ENCODE results near the gene SMARCD1.

SMARCD1 gene

DNA sequence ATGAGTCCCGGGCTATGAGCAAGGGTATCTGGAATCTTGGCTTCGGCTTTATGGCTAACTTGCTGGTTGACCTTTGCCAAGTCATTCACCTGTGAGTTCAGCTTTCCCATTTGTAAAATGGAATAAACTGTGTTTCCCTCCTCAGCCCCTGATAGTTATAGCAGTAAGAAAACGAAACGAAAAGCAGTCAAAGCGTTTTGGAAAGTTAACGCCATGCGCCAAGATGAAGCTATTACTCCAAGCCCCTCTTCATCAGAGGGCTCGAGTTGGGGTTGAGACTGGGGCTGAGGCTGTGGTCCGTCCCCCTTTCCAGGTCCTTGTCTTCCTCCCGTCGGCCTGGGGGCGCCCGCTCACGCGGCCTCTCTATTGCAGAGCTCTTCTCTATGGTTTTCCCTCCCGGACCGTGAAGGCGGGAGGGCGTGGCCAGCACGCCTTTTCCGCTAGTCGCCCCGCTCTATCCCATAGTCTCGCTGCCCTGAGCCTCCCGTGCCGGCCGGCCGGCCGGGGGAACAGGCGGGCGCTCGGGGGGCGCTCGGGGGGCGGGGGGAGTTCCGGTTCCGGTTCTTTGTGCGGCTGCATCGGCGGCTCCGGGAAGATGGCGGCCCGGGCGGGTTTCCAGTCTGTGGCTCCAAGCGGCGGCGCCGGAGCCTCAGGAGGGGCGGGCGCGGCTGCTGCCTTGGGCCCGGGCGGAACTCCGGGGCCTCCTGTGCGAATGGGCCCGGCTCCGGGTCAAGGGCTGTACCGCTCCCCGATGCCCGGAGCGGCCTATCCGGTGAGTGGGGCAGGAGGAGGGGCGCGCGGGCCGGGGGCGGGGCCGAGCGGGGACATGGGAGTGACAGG is at the start of gene SMARCD1:
SMARCD1 (plus strand) TSS at position 568 of the 840 bp plus-strand sequence; CDS start at position 596, 28 bp downstream.
- DNase-seq: peak; percentile 92

DNA sequence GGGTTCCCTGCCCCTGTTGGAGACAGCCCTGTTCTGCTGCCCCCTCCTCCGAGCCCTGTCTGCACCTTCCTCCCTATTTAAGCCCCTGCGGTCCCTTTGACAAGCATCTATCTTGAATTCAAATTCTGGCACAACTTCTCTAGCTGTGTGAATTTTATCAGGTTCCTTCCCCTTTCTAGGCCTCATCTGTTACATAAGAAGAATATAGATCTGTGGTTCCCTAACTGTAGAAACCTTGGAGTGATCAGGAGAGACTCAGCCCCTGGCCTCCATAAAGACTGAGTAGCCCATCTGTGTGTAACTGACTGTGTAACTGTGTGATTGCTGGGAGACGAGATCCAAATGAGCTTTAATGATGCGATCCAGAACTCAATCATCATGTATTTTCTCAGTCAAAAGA is 46.8 kb upstream of the SMARCD1 start:
- DNase-seq: no peak

DNA sequence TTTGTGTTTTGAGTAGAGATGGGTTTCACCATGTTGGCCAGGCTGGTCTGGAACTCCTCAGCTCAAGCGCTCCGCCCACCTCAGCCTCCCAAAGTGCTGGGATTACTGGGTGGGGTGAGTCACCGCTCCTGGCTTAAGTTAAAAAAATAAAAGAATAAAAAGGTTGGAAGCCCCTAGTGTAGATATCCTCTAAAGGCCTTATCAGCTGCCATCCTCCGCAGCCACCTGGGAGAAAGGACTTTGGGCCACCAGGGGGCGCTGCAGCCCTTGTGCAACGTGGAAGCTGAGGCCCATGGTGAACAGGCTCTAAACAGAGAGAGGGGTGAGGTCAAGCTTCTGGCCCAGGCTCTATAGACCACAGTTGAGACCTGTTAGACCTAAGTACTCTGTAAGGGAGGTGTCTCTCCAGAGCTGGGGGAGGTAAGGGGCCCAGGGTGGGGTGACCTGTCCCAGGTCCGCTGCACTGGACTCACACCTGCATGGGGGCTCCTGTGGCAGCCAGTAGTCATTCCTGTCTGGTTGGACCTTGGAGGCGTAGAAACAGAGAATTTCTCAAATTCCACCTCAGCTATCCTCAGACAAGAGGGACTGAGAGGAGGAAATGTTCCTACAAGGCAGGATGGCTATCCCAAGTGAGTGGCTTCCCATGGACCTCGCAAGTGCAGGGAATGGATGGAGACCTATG is 45.8 kb upstream of the SMARCD1 start:
- DNase-seq: peak; percentile 90

DNA sequence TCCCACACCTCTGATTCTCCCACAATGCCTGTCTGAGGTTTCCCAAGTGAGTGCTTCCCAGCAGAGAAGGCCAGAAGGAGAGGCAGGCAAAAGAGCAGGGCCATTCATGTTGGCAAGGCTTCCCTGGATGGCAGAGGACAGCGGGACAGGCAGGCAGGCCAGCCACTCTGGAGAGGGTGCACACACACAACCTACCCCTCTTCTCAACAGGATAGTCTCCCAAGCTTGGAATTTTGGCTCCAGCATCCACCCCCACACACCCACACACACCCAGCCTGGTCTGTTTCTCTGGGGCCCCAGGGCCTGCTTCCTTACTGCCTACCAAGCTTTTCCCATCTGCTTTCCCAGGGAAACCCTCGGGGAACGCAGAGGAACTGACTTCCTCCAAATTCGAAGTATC is 44.5 kb upstream of the SMARCD1 start:
- no peak for DNase-seq

DNA sequence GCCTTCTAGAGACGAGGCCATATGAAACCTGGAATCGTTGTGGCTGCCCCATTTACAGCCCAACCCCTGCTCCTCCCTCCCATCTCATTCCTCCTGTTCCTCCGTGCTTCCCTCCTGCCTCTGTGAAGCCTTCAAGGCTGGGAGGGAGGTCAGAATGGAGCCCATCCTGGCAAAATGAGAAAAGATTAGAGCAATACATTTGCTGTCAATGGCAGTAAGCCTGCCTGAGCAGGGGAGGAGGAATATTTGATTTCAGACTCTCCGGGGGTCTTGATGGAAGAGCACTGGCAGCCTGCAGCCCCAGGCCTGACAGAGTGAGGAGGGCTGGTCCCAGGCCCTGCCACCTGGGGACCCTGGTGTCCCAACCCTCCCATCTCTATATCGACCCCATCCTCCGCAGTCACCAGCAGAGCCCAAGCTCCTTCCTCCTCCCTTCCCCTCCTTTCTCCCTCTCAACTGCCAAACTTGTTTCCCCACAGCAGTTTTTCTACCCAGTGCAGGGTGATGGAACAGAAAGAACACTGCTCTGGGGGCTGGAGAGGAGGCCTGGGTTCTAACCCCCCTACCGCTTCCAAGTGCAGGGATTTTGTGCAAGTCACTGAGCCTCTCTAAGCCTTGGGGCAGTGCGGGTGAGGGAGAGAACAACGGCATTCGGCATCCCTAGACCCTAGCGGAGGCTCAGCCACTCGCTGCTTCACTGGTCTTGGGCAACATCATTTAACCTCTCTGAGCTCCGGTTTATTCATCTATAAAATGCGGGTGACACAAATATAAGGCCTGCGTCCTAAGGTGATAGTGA is 43.9 kb upstream of the SMARCD1 start:
- DNase-seq: no peak

DNA sequence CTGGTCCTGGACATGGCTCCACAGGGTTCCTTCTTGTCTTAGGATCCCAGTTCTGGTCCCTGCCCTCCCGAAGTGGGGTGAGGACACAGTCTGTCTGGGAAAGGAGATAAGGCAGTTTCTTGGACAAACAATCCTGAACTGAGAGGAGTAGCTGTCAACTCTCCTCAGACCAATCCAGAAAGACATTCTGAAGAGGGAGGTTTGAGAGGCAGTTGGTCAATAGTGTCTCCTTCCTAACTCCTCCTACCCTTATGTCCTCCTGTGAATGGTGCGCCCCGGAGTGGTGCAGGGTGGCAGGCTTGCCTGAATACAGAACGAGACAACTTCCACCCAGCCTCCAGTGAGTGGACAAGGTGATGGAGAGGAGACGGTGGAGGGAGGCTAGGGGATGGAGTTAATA is 43.2 kb upstream of the SMARCD1 start:
- DNase-seq: no peak

DNA sequence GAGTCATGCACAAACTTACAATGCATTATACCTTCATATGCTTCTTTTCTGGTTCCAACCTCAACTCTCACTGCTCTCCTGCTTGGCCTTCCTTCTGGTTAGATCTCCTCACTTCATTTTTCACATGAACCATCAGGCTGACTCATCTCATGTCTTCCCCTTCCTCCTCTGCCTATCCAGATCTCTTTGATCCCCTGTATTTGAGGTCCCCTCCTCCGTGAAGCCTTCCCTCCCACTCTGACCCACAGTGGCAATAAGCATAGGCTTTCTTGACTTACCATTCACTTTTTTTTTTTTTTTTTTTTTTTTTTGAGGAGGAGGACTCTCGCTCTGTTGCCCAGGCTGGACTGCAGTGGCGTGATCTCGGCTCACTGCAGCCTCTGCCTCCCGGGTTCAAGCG is 42.4 kb upstream of the SMARCD1 start:
- DNase-seq: no peak

DNA sequence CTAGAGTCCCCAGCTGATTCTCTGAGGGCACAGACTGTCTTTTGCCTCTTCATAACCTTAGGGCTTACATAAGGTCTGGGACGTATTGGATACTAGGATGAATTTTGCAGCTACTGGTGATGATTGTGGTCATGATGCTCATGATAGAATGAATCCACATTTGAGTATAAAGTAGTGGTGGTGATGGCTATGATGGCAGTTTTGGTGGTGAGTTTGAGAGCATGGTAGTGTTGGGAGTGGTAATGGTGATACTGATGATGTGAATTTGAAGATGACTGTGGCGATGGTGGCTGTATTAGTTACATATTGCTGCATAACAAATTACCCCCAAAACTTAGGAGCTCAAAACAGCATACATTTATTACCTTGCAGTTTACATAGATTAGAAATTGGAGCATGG is 41.8 kb upstream of the SMARCD1 start:
- DNase-seq: no peak

DNA sequence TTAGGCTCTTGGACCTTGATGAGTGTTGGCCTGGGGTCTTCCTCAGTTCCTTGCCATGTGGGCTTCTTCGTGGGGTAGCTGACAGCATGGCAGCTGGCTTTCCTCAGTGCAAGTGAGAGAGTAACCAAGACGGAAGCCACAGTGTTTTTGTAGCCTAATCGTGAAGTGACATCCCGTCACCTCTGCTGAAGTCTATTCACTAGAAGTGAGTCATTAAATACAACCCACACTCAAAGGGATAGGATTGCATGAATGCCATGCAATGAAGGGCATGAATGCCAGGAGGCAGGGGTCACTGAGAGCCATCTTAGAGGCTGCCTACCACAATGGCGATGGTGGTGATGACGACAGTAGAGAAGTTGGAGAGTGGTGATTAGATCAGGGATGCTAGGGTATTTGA is 41.3 kb upstream of the SMARCD1 start:
- no peak for DNase-seq

DNA sequence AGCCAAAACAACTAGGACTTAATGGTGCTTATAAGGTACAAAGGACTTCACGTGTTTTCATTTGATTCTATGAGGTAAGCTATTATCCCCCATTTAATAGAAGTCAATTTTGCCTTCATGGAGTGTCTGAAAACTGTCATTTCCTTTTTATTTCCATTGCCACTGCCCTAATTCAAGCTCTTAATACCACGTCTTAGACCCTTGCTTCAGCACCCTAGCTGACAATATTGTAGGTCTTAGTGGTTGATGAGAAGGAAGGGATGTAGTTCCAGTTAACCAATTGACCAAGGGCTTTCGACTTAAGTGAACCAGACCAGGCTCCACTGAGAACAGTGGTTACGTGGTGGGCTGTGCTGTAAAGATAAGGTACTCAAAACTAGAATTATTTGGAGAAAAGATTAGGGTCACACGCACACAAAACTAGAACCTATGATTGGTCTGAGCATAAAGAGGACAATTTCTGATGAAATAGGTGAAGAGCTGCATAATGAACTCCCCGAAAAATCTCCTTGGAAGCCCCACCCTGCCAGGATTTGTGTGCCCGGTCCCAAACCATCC is 37.4 kb upstream of the SMARCD1 start:
- no peak for DNase-seq

DNA sequence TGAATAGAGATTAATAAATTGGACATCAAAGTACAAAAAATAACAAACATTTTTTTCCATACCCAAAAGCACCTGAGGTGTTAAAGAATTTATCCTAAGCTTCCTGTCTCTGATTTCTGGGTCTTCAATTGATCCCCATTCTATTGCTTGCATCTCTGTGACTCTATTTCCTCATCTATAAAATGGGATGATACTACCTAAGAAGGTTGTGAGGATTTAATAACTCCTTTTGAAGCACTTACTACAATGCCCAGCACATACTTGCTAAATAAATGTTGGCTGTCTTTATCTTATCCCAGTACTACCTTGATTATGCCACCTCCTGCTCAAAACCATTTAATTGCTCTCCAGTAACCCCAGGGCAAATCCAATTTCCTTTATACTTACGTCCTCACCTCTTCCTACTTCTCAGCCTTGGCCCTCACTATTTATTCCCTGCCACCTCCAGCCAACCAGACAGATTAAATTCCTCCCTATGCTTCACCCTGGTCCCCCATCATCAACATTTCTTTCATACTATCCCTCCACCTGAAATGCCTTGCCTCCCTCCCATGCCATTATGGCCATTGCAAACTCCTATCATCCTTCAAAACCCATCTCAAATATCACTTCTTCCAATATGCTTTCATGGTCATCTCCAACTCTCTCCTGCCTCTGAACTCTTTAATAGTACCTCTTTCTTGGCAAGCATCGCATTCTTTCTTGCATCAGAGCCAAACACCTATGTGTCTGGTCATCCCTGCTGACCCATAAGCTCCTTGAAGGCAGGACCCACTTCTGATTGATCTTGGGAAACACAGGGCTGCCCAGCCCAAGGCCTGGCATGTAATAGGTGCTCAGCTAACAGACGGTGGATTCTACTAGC is 35.7 kb upstream of the SMARCD1 start:
- DNase-seq: no peak

DNA sequence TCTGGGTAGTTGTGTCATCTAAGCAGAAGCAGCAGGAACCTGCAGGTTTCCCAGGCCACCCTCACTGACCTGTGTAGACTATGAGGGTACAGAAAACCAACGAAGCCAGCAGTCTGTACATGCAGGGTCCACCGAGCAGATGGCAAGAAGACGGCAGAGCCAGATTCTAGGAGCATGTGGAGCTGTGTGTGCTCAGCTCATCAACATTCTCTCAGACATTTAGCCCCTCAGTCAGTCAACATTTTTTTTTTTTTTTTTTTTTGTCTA is 35.1 kb upstream of the SMARCD1 start:
- no peak for DNase-seq

DNA sequence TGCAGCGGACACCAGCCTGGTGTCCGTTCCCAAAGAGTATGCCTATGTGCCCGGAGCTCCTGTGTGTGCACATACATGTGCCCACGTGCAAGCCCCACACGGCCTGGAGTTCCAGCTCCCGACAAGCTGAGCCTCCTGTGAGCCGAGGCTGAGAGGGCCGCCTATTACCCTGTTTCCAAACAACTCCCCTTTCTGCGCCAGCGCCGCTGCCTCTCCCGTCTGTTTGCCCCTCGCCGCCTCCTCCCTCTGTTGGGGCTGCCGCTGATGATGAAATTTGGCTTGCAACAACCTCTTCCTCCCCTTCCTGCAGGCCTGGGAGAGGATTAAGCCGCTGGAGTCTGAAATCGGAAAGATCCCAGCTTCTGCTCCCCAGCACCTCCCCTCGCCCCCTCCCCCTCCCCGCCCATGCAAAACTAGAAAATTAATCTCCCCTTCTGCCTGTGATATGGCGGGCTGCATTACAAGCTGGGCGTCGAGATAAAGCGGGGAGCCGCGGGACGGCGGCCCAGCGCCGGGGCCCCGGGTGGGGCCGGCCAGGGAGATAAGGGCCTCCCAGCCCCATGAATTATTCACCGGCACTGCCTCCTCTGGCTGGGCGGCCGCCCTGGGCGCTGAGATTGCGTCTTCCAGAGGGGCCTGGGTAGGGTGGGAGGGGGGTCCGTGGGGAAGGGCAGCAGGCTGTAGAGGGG is 34.6 kb upstream of the SMARCD1 start:
- no peak for DNase-seq

DNA sequence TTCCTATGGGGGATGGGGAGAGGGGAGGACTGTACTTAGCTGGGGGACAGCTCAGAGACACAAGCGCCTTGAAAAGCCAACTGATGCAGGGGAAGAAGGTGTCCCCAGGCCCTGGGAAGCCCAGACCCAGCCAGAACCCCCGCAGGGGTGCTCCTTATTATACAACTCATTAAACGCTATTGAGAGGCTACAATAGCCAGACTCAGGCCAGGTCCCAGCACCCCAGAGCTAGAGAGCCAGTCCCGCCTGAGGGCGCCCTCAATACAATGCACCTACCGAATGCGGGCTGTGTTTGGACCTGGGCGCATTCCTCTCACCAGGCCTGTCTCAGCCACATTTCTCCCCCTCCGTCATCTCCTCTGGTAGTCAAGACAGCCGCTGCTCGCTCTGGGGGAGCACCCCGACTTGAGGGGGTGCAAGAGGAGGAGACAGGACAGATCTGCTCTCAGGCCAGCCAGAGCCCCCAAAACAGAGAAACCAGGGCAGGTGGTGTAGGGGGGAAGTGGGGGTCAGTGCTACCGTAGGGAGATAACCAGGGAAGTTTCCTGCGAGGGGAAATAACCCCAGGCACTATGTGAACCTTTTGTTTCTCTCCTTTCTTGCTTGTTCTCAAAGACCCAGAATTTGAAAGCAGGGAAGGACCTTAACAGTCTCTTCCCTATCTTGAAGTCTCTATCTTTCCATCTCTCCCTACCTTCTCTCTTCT is 33.9 kb upstream of the SMARCD1 start:
- DNase-seq: no peak

DNA sequence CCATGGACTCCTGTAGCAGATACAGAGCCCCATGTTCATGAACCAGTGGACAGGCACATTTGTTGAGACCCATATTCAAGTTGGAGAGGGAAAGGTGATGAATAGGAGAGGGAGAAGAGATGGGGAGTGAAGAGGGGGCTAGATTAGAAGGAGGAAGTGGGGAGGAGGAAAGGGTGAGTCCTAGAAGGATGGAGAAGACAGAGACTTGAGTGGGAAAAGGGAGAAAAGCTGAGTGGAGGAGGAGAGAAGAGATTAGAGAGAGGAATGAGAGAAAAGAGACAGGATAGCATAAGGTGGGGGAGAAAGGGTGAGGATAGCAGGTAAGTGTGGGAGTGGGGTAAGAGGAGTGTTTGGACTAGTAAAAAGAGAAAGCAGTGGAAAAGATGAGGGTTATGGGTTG is 32.6 kb upstream of the SMARCD1 start:
- DNase-seq: no peak

DNA sequence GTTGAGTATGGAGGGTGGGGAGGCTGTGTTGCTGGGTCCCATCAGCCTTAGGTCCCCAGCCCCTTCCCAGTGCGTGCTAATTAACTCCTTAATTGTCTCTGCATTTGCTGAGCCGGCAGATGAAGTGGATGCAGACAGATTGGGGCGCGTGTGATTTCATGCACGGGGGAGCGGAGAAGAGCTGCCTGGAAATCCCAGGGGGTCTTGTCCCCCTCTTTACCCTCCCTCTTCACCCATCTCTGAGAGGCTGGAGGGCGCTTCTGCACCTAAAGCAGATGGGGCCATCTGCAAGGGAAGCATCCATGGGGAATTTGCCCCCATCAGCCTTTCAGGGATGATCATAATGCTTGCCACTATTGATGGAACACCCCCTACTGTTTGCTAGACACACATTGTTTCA is 32.2 kb upstream of the SMARCD1 start:
- DNase-seq: no peak

DNA sequence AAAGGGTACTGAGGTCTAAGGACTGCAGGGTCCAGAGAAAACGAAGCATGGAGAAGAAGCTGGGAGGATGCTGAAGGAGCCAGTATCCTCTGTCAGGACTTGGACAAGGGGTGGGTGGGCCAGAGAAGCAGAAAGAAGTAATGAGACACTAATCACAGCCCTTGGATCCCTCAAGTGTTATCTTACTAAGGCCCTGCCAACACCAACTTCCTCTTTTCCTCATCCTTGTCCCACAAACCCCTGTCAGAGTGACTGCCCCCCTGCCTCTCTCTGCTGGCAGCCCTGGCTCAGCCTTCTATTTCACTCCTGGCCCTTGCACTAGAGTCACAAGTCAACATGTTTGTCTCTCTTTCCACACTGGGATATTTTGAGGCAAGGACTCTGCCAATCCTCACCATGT is 31.6 kb upstream of the SMARCD1 start:
- DNase-seq: no peak

DNA sequence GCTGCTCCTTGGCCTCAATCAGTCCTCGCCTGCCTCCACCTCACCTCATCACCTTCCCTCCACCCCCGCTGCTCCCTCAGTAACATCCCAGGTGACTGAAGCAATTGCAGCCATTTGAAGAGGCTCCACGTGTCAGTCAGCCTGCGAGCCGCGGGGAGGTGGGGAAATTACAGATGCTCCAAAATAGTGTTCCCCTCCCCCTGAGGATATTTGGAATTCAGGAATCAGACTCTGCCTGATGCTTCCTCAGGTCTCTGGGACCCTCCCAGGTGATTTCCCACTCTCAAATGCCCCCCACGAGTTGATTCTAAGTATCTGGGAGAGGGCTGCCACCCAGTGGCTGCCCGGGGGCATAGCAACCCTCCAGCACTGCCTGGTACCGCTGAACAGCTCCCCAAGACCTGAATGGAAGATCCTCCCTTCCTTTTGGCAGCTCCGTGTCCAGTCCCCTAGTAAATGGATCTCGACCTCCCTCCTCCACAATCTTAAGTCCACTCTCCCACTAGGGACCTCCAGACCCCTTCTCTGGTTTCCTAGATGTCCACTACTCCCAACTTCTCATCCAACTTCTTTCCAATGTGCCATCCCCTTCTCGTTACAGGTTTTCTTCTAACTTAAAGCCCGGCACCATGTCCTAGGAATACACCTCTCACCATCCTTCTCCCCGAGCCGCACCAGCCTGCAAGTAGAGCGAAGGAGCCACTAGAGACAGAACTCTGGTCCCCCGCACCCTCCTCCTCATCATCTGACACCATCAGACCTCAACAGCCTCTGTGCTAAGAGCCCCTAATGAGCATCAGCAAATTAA is 29.1 kb upstream of the SMARCD1 start:
- peak; percentile 67 for DNase-seq

DNA sequence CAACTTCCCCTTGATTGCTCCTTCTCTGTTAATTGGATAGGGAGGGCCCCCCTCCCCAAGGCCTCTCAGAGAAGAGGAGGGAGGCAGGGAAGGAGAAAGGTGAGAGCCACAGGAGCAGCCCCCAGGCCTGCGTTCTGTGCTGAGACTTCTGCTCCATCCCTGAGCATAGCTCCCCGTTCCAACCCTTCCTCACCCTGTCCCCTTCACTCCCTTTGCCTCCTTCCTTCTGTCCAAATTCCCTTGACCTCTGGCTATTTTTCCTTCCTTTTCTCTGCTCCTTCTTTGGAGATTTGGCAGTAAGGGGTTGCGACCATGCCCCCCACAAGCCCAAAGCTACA is 28.5 kb upstream of the SMARCD1 start:
- DNase-seq: no peak

Measured in CD4-positive, alpha-beta T cell treated with Interleukin-17A for 4 hours (primary cell).